Activated CD4-positive, CD25-positive, alpha-beta regulatory T cell treated with anti-CD3 and anti-CD28 coated beads, Interleukin-2, amount 50 U/mL, for 24 hours (primary cell): Measurements from ENCODE around the gene AFF3.

Experiments used
- ATAC-seq, 2 donors: fragments of 150-1000 bp; cut with Tn5 transposase; one replicate each; pipeline ENCODE4 v1.10.0; 2021; ENCODE audit warnings: mild to moderate bottlenecking in 1 of 2, moderate library complexity in 1 of 2

Gene AFF3

DNA sequence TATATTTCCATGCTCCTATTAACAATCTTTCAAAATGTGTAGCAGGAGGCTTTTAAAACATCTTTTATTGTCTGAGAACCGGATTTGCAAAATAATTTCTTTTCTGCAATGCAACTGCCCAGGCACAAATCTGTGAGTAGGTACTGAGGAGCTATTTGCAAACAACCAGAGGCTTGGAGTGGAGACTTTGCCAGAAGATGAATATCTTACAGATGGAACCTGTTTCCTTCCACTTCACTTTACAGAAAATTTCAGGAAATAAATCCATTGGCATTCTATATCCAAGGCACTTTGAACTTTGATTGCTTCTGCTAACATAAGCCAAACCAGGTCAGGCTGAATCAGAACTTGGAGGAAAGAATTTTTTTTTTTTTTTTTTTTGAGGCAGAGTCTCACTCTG lies 415.2 kb downstream of the AFF3 start:
- ATAC-seq = no peak

DNA sequence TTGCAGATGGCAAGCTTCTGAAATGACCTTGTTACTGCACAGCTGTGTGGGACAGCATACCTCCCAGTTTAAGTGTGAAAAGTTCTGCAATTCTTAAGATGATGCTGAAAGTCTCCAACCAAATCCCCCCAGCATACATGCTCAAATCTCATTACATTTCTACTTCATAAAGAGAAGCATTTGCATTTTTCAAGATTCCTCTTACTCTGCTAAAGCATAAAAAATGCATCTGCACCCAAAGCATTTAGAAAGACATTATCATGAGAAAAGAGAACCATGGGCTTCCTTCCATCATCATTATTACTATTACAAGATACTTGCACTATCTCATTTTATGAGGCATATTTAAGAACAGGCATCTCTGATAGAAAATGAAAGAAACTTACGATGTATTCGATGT lies 415.7 kb downstream of the AFF3 start:
- no peak for ATAC-seq

- no peak for ATAC-seq
These were observed 416.6 kb downstream of the AFF3 start for GRCh38 chr2:99725820-99726219.

DNA sequence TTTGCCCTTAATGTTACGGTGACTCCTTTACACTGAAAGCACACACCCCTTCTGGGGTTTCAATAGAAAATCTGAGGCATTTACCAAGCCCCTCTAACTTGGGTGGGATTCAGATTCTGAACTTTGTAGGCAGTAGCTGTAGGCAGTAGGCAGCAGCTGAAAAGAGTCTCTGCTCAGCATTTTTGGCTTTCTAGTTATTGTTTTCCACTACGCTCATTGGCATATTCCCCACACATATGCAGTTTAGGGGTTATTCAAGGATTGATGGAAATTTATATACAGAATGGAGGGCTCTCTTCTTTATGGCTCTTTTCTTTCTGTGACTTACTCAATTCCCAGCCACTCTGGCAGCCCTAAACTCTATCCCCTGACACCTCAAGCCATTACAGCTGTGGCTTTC lies 419.9 kb downstream of the AFF3 start:
- no peak for ATAC-seq

DNA sequence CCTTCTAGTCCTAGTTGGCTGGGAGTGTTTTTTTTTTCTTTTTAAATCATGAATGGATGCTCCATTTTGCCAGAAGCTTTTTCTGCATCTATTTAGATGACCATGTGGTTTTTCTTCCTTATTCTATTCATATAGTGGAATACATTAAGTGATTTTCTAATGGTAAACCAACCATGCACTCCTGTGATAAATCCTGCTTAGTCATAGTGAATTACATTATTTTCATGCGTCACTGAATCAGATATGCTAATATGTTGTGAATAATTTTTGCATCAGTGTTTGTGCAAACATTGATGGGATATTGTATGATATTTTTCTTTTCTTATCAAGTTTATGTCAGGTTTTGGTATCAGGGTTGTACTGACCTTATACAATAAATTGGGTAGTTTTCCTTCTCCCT lies 423.3 kb downstream of the AFF3 start:
- no peak for ATAC-seq

DNA sequence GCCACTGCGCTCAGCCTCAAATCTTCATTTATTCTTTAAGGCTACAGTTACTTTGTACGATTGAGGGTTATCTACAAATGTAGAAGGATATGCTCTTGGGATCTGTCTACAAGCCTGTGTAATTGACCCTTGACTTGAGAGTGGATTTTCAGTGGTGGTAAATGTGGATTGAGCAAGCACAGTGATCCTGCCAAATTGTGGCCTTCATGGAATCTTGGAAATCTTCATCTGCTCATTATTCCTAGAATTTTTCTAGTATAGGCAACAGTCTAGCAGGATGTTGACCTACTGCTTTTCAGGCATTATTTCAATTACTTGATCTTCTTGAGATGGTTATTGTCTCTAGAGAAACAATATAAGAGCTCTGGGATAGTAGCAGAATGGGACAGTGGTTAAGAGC lies 426.4 kb downstream of the AFF3 start:
- ATAC-seq = no peak

GRCh38 chr2:99714349-99714748 lies 428.0 kb downstream of the AFF3 start:
- ATAC-seq = no peak

DNA sequence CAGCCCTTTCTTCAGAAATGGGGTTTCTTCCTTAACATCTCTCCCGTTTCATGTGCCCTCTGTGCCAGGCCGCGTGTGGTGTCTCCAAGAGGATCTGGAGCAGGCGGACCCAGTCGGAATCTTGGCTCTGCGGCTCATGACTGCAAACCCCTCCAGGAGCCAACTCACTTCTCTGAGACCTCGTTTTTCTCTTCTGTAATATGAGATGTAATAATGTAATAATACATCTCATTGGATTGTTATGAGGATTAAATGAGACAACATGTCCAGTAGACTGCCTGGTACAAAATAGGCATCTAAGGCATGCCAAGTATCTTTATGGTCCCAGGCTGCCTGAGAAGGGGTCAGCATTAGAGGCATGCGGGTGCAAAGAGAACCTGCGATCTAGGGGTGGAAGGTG lies 431.2 kb downstream of the AFF3 start:
- no peak for ATAC-seq

- ATAC-seq = no peak
These were observed 431.7 kb downstream of the AFF3 start for GRCh38 chr2:99710721-99711120.

GRCh38 chr2:99709229-99709628 lies 433.2 kb downstream of the AFF3 start:
- ATAC-seq = no peak

- ATAC-seq = no peak
These were observed 434.2 kb downstream of the AFF3 start for GRCh38 chr2:99708231-99708630.

DNA sequence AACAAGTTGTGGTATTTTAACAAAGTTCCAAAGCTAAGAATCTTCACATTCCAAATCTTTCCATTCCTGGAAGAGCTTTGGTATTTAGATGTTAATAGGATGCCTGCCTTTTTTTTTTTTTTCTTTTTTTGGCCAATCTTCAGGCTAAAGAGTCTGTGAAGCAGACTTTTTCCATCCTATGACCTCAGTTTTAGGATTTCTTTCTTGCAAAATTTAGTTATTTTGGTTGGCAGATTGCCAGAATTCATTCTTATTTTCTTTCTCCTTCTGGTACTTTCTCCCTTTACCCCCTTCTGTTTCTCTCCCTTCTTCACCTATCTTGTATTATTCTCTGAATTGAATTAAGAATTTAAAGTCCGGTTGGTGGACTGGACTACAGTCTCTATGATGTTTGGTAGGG lies 434.8 kb downstream of the AFF3 start:
- no peak for ATAC-seq

DNA sequence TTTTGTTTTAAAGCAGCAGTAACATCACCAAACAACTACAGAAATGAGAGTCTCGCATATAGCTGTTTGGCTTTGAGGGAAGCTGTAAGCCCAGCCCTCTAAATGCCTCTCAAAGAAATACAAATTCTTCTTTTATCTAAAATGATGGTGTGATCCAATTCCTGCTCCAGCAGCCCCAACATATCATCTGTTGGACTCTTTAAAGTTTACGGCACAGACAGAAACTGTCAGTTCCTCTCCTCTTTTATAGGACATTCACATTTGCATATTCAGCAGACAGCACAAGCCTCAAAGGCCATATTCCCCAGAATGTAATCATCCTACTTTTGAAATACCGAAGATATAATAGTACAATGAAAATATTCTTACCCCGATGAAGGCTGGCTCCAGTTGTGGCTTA lies 435.7 kb downstream of the AFF3 start:
- ATAC-seq = no peak

GRCh38 chr2:99701503-99701902 lies 440.9 kb downstream of the AFF3 start:
- ATAC-seq = no peak

DNA sequence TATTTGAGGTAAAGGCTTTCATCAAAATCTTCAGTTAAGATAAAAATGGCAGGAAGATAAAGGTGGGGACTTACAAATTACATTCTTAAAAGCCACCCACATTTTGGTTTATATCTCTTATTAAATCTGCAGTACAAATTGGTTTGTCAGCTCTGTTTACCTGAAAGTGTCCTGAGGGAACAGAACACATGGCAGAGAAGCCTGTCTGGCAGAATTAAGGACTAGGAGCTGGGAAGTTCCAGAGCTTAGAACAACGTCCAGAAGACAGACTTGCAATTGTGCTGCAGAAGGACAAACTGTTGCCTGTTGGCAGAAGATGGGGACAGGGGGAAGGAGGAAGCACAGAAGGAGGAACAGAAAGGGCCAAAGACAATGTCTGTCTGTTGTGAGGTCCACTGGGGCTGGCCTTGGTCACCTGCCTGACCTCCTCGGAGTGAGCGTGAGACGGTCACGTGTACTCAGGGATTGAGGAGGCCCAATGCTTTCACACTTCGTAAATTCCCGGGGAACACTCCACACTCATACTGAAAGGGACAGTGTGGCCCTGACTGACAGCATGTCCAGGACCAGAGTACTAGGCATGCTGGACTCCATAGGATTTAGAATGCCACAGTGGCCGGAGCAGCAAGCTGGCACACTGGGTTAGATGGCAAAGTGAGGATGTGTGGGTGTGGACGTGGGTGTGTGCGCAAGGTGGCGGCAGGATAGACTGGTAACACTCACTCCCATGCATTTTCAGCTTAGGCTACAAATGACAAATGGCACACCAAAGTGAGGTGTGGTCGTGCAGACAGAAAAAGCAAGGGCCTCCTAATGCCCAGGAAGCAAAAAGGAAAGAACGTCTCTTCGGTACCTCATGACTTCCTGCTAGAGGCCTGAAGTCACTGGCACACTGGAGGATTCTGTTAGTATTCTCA lies 441.6 kb downstream of the AFF3 start:
- no peak for ATAC-seq

DNA sequence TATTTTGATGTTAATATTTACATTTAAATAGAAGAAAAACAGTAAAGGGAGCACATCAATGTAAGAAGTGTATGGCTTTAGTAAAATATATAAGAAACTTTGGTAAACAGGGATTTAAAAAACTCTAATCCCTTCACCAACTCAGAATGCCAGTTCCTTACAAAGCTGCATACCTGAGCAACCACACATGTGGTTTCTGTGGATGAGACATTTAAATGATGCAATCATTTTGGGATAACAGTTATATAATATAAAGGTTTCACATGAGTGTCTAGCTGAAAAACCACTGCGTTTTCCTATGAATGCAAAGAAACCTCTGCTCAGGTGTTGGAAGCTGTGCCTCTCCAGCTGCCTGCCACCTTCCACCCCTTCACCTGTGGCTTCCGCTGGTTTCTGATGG lies 443.5 kb downstream of the AFF3 start:
- no peak for ATAC-seq

- ATAC-seq = no peak
These were observed 444.4 kb downstream of the AFF3 start for GRCh38 chr2:99697811-99698568.

DNA sequence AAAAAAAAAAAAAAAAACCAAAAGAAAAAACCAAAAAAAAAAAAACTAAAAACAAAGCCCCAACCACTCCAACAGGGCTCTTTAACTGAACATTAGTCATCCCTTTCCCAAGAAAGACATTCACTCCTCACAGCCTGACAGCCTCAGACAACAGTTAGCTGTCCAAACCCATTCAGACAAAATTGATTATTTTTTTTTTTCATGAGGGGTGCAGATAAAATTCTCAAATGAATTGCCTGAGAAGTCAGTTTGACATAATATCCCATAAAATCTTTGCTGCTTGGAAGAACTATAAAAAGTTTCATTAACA lies 446.5 kb downstream of the AFF3 start:
- ATAC-seq = no peak

DNA sequence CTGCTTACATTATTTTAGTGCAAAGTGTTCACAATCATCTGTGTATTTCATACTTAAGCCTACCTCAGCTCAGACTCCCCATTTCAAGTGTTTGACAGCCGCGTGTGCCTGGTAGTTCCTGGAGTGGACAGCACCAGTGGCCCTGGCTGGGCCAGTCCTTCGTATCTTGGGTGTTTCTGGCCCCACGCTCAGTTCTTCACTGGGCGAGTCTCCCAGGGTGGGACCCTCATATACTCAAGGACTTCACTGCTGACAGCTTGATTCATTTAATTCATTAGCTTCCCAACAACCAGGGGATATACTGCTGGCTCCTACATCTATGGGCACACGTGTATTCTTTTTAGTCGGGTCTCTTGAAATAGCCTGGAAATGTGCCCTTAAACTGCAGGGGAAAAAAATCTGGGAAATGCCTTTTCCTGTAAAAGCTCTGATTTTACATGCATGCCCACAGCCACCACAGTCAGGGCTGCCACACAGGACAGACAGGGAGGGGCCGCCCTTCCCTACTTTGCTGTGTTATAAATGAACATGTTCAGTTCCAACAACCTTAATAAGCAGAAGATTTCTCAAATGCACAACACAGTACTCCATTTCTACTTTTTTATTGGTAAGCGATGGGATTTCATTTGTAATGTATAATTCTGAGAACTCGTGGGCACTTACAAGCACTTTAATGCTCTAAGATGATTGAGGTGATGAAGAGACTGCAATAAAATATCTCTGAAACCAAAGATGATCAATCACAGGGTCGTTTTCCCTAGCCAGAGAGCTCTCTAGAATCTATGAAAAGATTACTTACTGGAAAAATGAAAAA lies 447.1 kb downstream of the AFF3 start:
- no peak for ATAC-seq

DNA sequence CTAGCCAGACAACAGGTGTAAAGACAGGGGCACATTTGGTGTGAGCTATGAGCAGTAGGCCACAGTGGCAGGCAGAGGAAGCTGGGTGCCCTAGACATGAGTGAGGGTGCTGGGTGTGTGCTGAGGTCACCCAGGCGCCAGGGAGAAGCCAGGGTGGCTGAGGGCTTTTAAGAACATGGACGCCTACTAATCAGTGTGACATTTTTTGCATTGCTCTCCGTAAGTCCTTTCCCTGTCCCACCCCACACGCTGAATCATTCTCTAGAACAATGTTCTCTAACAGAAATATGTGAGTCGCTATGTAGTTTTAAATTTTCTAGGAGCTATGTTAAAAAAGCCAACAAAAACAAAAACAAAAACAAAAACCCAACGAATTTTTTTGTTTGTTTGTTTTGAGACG lies 448.1 kb downstream of the AFF3 start:
- no peak for ATAC-seq

DNA sequence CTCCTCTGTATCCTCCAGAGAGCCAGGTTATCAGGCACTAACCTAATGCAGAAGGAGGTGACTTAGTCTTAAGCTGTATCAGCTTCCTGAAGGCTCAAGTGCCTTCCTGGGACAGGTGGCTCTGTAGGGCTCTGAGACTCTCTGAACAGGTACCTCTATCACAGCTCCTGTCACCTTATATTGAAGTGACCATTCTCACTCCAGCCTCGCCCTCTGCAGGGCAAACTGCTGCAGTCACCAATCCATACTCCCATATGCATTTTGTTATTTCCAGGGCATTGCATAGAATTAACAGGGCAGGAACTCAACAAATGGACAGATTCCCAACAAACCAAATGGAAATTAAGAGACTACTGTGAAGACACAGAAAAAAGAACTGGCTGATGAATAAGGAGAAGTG lies 449.6 kb downstream of the AFF3 start:
- ATAC-seq = no peak

GRCh38 chr2:99691926-99692325 lies 450.5 kb downstream of the AFF3 start:
- no peak for ATAC-seq

DNA sequence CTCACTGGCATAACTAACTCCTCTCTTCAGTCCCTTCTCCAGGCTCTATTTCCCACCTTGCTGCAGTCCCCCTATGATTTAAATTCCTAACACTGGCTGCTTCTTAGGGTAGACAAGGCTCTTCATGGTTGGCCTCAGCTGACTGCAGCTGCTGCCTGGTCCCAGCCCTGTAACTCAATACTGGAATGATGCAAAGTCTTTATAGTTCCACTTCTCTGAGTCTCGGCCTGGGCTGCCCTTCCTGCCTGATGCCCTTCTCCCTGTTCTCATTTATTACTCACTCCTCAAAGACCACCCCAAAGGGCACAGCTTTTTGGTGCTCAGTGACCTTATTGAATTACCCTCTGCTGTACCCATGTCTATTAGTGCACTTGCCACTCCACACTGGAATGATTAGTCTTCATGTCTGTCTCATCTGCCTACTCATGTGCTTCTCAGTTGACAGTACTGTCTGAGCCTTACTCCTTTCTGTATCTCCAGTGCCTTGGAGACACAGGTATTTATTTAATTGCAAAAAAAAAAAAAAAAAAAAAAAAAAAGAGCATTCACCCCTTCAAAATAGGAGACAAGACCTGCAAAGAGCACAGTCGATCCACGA lies 453.1 kb downstream of the AFF3 start:
- no peak for ATAC-seq
